OCI-LY3 (cell line): ENCODE results near the gene VWA7.

Source experiments
- CTCF ChIP-seq: fragments of 200-600, 300-600 bp; sonication (generic); IDR thresholded peaks from 2 replicates; pipeline ENCODE4 v1.5.1; 2014; ENCODE audit warnings: antibody characterized with exemption, low read length, low read depth
- EZH2phosphoT487 ChIP-seq: fragments of 200-600 bp; shearing (Covaris generic); IDR thresholded peaks from 2 replicates; pipeline ENCODE4 v1.6.1; 2018; ENCODE audit warnings: antibody characterized with exemption, mixed run types, low read depth

- TF ChIP-seq CTCF (peak; percentile 61; the same call in 1 of the 2 replicates), EZH2phosphoT487 (no peak)
These were observed 47.6 kb downstream of the VWA7 start for GRCh38 chr6:31729515-31729978.
